GM18498 (cell line): ENCODE measurements around the gene CTSS.
A peak's percentile ranks its signal among the peaks of the same experiment; 100 is the strongest.

Source experiments
- ATAC-seq: cut with Tn5 transposase; IDR thresholded peaks from one replicate; pipeline ENCODE4 v1.9.1; 2021; ENCODE audit warnings: mild to moderate bottlenecking, moderate library complexity; ENCODE audit not compliant: unreplicated experiment

CTSS gene

GRCh38 chr1:150706091-150706490, 59.5 kb downstream of the CTSS start:
- ATAC-seq: no peak

- ATAC-seq: no peak
Observed at GRCh38 chr1:150703427-150703826, 62.2 kb downstream of the CTSS start.

- ATAC-seq: peak; percentile 99
Observed at GRCh38 chr1:150696995-150697927, 68.3 kb downstream of the CTSS start, which contains the start of gene GOLPH3L. Gene GOLPH3L, minus strand, starts transcription at chr1:150697154. Its CDS starts 2,316 bp downstream, at chr1:150694838.

GRCh38 chr1:150696590-150696989, 69.0 kb downstream of the CTSS start:
- ATAC-seq: no peak

- ATAC-seq: no peak
Observed at GRCh38 chr1:150696162-150696561, 69.4 kb downstream of the CTSS start.

- no peak for ATAC-seq
Observed at GRCh38 chr1:150695561-150695960, 70.0 kb downstream of the CTSS start.

GRCh38 chr1:150692720-150693119, 72.9 kb downstream of the CTSS start:
- no peak for ATAC-seq

GRCh38 chr1:150688763-150689162, 76.8 kb downstream of the CTSS start:
- ATAC-seq: no peak

- no peak for ATAC-seq
Observed at GRCh38 chr1:150686275-150686674, 79.3 kb downstream of the CTSS start.

- ATAC-seq: no peak
Observed at GRCh38 chr1:150683914-150684313, 81.7 kb downstream of the CTSS start.
